HEK293 (cell line): Measurements from ENCODE around the gene RAB20.

Experiments
- CTCF ChIP-seq: fragments of 450-650 bp; formaldehyde crosslinking; IDR thresholded peaks from 2 replicates; pipeline ENCODE4 v1.5.1; 2016; ENCODE audit warnings: missing biosample characterization, missing genetic modification characterization
- PATZ1 ChIP-seq: fragments of 450-650 bp; formaldehyde crosslinking; IDR thresholded peaks from 2 replicates; pipeline ENCODE4 v1.5.1; 2016; ENCODE audit warnings: missing biosample characterization, missing genetic modification characterization
- ZNF776 ChIP-seq: fragments of 450-650 bp; formaldehyde crosslinking; IDR thresholded peaks from 2 replicates; pipeline ENCODE4 v1.5.0; 2017; ENCODE audit warnings: missing biosample characterization, missing genetic modification characterization, borderline replicate concordance
- TF ChIP-seq, protein P1 (sequence below): IDR thresholded peaks from 2 replicates; pipeline ENCODE4 v1.6.1; 2011; ENCODE audit warnings: mild to moderate bottlenecking, low read depth, low read length, borderline replicate concordance
- TF ChIP-seq, protein P2 (sequence below): sonication (generic); formaldehyde crosslinking; IDR thresholded peaks from 2 replicates; pipeline ENCODE4 v1.8.1; 2022; ENCODE audit warnings: mild to moderate bottlenecking, moderate library complexity, missing genetic modification reagents

DNA sequence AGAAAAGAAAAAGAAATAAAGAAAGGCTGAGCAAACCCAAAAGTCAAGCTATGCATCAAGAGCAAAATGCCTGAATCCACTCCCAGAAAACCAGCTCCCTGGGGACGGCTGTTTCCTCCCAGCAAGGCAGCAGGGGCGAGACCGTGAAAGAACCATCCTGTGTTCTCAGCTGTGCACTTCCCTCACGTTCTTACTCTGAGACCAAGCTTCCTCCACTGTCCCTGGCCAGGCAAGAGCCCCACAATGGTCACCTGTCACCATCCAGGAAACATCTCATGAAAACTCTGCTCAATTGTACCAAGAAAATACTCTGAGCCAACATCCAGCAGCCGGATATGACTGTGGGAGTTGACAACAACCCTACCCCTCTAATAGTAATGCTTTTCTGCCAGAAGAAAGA lies 22.9 kb downstream of the RAB20 start:
- TF ChIP-seq, protein P1, sequence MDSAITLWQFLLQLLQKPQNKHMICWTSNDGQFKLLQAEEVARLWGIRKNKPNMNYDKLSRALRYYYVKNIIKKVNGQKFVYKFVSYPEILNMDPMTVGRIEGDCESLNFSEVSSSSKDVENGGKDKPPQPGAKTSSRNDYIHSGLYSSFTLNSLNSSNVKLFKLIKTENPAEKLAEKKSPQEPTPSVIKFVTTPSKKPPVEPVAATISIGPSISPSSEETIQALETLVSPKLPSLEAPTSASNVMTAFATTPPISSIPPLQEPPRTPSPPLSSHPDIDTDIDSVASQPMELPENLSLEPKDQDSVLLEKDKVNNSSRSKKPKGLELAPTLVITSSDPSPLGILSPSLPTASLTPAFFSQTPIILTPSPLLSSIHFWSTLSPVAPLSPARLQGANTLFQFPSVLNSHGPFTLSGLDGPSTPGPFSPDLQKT = no peak
- TF ChIP-seq ZNF776 (tag by site-specific recombination) (no peak), PATZ1 (tag by site-specific recombination) (no peak), CTCF (tag by site-specific recombination) (no peak)
- TF ChIP-seq, protein P2, sequence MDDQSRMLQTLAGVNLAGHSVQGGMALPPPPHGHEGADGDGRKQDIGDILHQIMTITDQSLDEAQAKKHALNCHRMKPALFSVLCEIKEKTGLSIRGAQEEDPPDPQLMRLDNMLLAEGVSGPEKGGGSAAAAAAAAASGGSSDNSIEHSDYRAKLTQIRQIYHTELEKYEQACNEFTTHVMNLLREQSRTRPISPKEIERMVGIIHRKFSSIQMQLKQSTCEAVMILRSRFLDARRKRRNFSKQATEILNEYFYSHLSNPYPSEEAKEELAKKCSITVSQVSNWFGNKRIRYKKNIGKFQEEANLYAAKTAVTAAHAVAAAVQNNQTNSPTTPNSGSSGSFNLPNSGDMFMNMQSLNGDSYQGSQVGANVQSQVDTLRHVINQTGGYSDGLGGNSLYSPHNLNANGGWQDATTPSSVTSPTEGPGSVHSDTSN (CRISPR knock-in tag) = no peak
